Neural cell (in vitro differentiated cells): ENCODE data around the gene COBL. TPM values are rescaled to one million over a fixed set of nuclear protein-coding genes. Genes with fewer than 3 reads are reported as not detected.

Experiments
- H2AFZ ChIP-seq: fragments of 200-600, 300-800 bp; sonication (generic), shearing (Covaris generic); 2 replicates; pipeline ENCODE4 v1.6.0; 2014; ENCODE audit warnings: low read depth, mild to moderate bottlenecking, antibody characterized with exemption, low read length, moderate library complexity
- H3F3A ChIP-seq: fragments of 200-600 bp; shearing (Covaris generic); 2 replicates; pipeline ENCODE4 v1.6.1; 2016; ENCODE audit warnings: mild to moderate bottlenecking, moderate library complexity, mixed read lengths, antibody characterized with exemption, low read length; ENCODE audit not compliant: insufficient read depth, poor library complexity, severe bottlenecking
- H3K27ac ChIP-seq: fragments of 200-600, 300-800 bp; sonication (generic), shearing (Covaris generic); 2 replicates; pipeline ENCODE4 v1.5.1; 2014; ENCODE audit warnings: mild to moderate bottlenecking, low read length, moderate library complexity
- H3K27me3 ChIP-seq: fragments of 300-800, 200-600 bp; sonication (generic), shearing (Covaris generic); 2 replicates; pipeline ENCODE4 v1.6.0; 2014; ENCODE audit warnings: mild to moderate bottlenecking, low read depth, low read length, moderate library complexity; ENCODE audit not compliant: insufficient read depth
- H3K36me3 ChIP-seq: fragments of 300-800, 200-600 bp; sonication (generic), shearing (Covaris generic); 2 replicates; pipeline ENCODE4 v1.5.1; 2014; ENCODE audit warnings: mild to moderate bottlenecking, antibody characterized with exemption, low read length, moderate library complexity; ENCODE audit not compliant: insufficient read depth
- H3K4me2 ChIP-seq: fragments of 300-800, 200-600 bp; sonication (generic), shearing (Covaris generic); 2 replicates; pipeline ENCODE4 v1.6.0; 2014; ENCODE audit warnings: mild to moderate bottlenecking, low read length
- H3K4me3 ChIP-seq: fragments of 300-800, 200-600 bp; sonication (generic), shearing (Covaris generic); 2 replicates; pipeline ENCODE4 v1.5.1; 2014; ENCODE audit warnings: mild to moderate bottlenecking, low read length, moderate library complexity
- H3K79me2 ChIP-seq: fragments of 200-600 bp; shearing (Covaris generic); replicated peaks from 2 replicates; pipeline ENCODE4 v1.6.0; 2014; ENCODE audit warnings: mild to moderate bottlenecking, low read length, moderate library complexity; ENCODE audit not compliant: insufficient read depth
- H3K9ac ChIP-seq: fragments of 300-800, 200-600 bp; sonication (generic), shearing (Covaris generic); 2 replicates; pipeline ENCODE4 v1.6.1; 2016; ENCODE audit warnings: mild to moderate bottlenecking, low read length, mixed read lengths
- H3K9me2 ChIP-seq: fragments of 200-600 bp; shearing (Covaris generic); 2 replicates; pipeline ENCODE4 v1.6.1; 2016; ENCODE audit warnings: mild to moderate bottlenecking, low read length, mixed read lengths; ENCODE audit not compliant: insufficient read depth
- H3K9me3 ChIP-seq: fragments of 200-600, 300-800 bp; sonication (generic), shearing (Covaris generic); 2 replicates; pipeline ENCODE4 v1.6.1; 2016; ENCODE audit warnings: mild to moderate bottlenecking, mixed run types, low read length, moderate library complexity, mixed read lengths
- H4K20me1 ChIP-seq: fragments of 200-600 bp; shearing (Covaris generic); 2 replicates; pipeline ENCODE4 v1.6.1; 2016; ENCODE audit warnings: mild to moderate bottlenecking, mixed run types; ENCODE audit not compliant: insufficient read depth
- CTCF ChIP-seq: fragments of 450-650 bp; IDR thresholded peaks from 2 replicates; pipeline ENCODE4 v1.5.1; 2014; ENCODE audit warnings: antibody characterized with exemption, mild to moderate bottlenecking, moderate library complexity; ENCODE audit not compliant: poor library complexity, severe bottlenecking
- EP300 ChIP-seq: fragments of 450-650 bp; conservative IDR thresholded peaks from 2 replicates; pipeline ENCODE4 v1.6.1; 2014; ENCODE audit warnings: antibody characterized with exemption, mild to moderate bottlenecking, moderate library complexity; ENCODE audit not compliant: poor library complexity, severe bottlenecking
- EZH2 ChIP-seq: fragments of 200-600, 300-800 bp; shearing (Covaris generic), sonication (generic); IDR thresholded peaks from 2 replicates; pipeline ENCODE4 v1.6.1; 2014; ENCODE audit warnings: antibody characterized with exemption, low read length, borderline replicate concordance, mild to moderate bottlenecking; ENCODE audit not compliant: insufficient read depth, poor library complexity, severe bottlenecking
- MXI1 ChIP-seq: fragments of 450-650 bp; conservative IDR thresholded peaks from 2 replicates; pipeline ENCODE4 v1.6.1; 2014; ENCODE audit warnings: antibody characterized with exemption, mild to moderate bottlenecking; ENCODE audit not compliant: poor library complexity, severe bottlenecking
- POLR2AphosphoS5 ChIP-seq: IDR thresholded peaks from 2 replicates; pipeline ENCODE4 v1.6.1; 2012
- RAD21 ChIP-seq: fragments of 450-650 bp; conservative IDR thresholded peaks from 2 replicates; pipeline ENCODE4 v1.6.1; 2014; ENCODE audit warnings: antibody characterized with exemption, mild to moderate bottlenecking, moderate library complexity
- SMC3 ChIP-seq: fragments of 450-650 bp; conservative IDR thresholded peaks from 2 replicates; pipeline ENCODE4 v1.6.1; 2014; ENCODE audit warnings: antibody characterized with exemption, mild to moderate bottlenecking, moderate library complexity; ENCODE audit not compliant: poor library complexity
- TAF1 ChIP-seq: IDR thresholded peaks from 2 replicates; pipeline ENCODE4 v1.6.1; 2012; ENCODE audit warnings: low read depth
- polyA plus RNA-seq: library from polyadenylated mRNA; depleted of rRNA; stranded (reverse); fragments of >200 nt; gene quantifications from 2 replicates; pipeline ENCODE4 v1.2.3, GENCODE V29; 2014
- TF ChIP-seq, protein P1 (sequence below): IDR thresholded peaks from 2 replicates; pipeline ENCODE4 v1.6.1; 2012; ENCODE audit warnings: borderline replicate concordance

COBL gene
- polyA plus RNA-seq, 1 donor from 2014 or later: 0.12 TPM

DNA sequence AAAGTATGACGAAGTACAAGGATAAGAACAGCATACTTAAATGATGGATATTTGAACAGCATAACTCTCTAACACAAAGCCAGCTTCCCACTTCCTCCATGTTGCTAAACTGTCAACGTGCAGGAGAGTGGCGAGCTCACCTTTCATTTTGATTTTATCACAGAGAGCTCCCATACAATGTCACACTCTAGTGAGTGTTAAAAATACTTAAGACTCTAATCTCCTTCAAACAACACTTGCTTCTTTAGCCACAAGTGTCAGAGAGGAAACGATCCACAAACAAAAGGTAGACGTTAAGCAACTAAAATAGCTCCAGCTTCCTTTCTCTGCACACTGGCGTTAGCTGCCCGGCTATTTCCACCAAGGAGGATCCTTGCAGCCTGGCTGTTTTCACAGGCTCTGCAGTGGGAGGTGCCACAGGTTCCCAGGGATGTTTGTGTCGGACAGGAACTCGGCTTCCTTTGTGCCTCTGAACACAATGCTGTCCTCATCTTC lies 194.6 kb downstream of the COBL start:
- H2AFZ ChIP-seq: peak overlapping the region; percentile 18
- no peak overlapping the region for H3K27ac ChIP-seq

GRCh38 chr7:51121036-51121790 lies 195.4 kb downstream of the COBL start:
- Histone ChIP-seq H3K36me3 (no peaks in the 10 kb centered on the region), H3K27ac (no peak overlapping the region), H4K20me1 (no peaks in the 10 kb centered on the region), H3K9me2 (no peaks in the 10 kb centered on the region), H3K27me3 (no peaks in the 10 kb centered on the region), H3K4me3 (no peak overlapping the region), H3K79me2 (no peaks in the 10 kb centered on the region), H2AFZ (no peak overlapping the region), H3K4me2 (no peak overlapping the region), H3K9ac (no peak overlapping the region), H3F3A (no peaks in the 10 kb centered on the region), H3K9me3 (no peaks in the 10 kb centered on the region)
- TF ChIP-seq POLR2AphosphoS5: no peak
- TF ChIP-seq MXI1: no peak
- no peak for TF ChIP-seq TAF1
- no peak for TF ChIP-seq RAD21
- TF ChIP-seq, protein P1, sequence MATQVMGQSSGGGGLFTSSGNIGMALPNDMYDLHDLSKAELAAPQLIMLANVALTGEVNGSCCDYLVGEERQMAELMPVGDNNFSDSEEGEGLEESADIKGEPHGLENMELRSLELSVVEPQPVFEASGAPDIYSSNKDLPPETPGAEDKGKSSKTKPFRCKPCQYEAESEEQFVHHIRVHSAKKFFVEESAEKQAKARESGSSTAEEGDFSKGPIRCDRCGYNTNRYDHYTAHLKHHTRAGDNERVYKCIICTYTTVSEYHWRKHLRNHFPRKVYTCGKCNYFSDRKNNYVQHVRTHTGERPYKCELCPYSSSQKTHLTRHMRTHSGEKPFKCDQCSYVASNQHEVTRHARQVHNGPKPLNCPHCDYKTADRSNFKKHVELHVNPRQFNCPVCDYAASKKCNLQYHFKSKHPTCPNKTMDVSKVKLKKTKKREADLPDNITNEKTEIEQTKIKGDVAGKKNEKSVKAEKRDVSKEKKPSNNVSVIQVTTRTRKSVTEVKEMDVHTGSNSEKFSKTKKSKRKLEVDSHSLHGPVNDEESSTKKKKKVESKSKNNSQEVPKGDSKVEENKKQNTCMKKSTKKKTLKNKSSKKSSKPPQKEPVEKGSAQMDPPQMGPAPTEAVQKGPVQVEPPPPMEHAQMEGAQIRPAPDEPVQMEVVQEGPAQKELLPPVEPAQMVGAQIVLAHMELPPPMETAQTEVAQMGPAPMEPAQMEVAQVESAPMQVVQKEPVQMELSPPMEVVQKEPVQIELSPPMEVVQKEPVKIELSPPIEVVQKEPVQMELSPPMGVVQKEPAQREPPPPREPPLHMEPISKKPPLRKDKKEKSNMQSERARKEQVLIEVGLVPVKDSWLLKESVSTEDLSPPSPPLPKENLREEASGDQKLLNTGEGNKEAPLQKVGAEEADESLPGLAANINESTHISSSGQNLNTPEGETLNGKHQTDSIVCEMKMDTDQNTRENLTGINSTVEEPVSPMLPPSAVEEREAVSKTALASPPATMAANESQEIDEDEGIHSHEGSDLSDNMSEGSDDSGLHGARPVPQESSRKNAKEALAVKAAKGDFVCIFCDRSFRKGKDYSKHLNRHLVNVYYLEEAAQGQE: no peak
- no peak for TF ChIP-seq SMC3
- no peak for TF ChIP-seq CTCF
- no peak for TF ChIP-seq EP300

More for the DNA sequence above, 194.6 kb downstream of the COBL start:
- H4K20me1 ChIP-seq: no peaks in the 10 kb centered on the region
- TF ChIP-seq, protein P1: no peak
- TF ChIP-seq POLR2AphosphoS5 (no peak), EZH2 (no peak), CTCF (no peak), TAF1 (no peak), SMC3 (no peak), RAD21 (no peak), MXI1 (no peak), EP300 (no peak)
- no peaks in the 10 kb centered on the region for H3K9me3 ChIP-seq
- no peaks in the 10 kb centered on the region for H3K9me2 ChIP-seq
- no peaks in the 10 kb centered on the region for H3K79me2 ChIP-seq
- peak overlapping the region; percentile 19 for H3K9ac ChIP-seq
- H3K4me2 ChIP-seq: peak overlapping the region; percentile 17
- peak overlapping the region; percentile 19 for H3K4me3 ChIP-seq
- no peaks in the 10 kb centered on the region for H3F3A ChIP-seq
- no peaks in the 10 kb centered on the region for H3K36me3 ChIP-seq
- no peaks in the 10 kb centered on the region for H3K27me3 ChIP-seq
